ENCODE measurements around the gene ZGPAT.

Gene ZGPAT

DNA sequence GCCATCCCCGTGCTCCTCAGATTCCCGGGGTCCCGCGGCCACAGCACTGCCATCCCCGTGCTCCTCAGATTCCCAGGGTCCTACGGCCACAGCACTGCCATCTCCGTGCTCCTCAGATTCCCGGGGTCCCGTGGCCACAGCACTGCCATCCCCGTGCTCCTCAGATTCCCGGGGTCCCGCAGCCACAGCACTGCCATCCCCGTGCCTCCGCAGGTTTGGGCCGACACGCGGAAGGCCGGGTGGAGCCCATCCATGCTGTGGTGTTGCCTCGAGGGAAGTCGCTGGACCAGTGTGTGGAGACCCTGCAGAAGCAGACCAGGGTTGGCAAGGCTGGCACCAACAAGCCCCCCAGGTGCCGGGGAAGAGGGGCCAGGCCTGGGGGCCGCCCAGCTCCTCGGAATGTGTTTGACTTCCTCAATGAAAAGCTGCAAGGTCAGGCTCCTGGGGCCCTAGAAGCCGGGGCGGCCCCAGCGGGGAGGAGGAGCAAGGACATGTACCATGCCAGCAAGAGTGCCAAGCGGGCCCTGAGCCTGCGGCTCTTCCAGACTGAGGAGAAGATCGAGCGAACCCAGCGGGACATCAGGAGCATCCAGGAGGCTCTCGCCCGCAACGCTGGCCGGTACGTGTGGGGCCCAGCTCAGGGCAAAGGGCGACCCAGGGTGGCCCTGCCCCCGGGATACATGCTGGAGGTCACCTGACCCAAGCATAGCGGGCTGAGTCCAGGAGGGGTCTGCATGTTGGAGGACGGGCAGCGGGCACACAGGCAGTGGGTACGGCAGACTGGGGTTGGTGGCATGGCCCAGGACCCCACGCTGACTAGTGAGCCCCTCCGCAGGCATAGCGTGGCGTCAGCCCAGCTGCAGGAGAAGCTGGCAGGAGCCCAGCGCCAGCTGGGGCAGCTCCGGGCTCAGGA, 27.4 kb downstream of the ZGPAT start:
- no peak for DNase-seq

DNA sequence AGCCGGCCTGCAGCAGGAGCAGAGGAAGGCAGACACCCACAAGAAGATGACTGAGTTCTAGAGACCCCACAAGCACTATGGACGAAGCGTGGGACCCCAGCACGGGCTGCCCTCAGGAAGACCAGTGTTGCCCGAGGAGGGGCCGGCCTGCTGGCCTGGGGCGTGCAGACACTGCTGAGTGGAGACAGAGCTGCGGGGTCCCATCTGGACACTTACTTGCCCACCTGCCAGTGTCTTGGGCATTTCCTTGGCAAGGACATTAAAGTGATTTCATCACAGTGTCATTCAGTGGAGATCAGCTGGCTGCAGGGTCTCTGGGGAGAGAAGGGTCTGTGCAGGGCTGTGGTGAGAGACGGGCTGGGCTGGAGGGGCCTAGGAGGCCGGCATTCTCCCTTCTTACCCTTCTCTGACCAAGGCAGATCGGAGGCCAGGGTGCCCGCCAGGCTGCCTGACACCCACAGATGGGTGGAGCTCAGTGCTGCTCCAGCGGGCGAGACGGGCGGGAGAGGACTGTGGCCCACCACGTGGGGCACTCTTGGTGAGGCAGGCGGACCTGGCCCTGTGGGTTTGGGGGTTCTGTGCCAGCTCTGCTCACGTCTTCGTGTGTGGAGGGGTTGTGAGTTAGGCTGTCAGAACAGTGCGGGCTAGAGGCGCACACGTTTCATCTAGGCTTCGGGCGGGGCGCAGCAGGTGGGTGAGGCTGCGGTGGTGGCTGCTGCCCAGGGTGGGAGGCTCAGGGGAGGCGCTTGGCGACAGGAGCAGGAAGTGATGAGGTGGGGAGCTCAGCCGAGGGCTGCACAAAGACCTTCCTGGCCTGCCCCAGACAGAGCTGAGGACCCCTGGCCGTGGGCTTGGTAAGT, 28.2 kb downstream of the ZGPAT start, which contains the start of gene LIME1:
TSS of gene LIME1 (plus strand) at position 806 of the 860 bp plus-strand sequence. CDS start 886 bp downstream, outside the sequence.
- DNase-seq = peak; percentile 60

DNA sequence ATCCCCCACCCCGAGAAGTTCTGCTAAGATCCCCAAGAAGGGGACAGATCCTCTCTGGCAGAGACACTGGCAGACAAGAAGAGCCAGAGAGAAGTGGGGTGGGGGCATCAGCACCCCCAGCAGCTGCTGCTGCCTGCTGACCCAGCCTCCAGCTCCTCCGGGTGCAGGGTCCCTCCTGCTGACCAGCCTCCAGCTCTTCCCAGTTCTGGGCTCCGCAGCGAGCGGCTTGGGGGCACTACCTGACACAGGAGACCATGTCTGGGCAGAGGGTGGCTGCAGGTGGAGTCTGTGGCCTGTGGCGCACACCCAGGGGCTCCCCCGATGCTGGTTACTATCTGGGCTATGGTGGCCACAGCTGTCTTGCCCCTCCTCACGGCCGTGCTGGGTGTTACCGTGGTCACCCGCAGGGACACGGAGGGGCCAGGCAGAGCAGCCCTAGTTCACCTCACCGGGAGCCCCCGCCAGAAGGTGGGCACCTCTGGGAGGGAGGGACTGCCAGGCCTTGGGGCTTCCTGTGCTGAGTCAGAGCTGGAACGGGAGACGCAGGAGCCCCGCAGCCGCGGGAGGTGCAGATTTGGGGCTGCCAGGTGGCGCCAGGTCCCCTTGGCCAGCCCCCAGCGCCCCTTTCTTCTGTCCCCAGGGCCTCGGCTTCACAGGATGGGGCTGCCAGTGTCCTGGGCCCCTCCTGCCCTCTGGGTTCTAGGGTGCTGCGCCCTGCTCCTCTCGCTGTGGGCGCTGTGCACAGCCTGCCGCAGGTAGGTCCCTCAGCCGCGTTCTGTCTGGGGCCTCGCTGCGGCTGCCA, 29.3 kb downstream of the ZGPAT start:
- peak; percentile 48 for DNase-seq

DNA sequence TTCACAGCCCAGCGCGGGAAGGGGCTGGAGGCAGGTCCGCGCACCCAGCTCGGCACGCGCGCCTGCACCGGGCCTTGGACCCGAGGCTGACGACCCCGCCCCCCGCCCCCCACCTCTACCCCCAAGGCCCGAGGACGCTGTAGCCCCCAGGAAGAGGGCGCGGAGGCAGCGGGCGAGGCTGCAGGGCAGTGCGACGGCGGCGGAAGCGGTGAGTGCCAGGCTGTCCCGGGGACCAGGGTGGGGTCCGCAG, 29.8 kb downstream of the ZGPAT start:
- DNase-seq = no peak

DNA sequence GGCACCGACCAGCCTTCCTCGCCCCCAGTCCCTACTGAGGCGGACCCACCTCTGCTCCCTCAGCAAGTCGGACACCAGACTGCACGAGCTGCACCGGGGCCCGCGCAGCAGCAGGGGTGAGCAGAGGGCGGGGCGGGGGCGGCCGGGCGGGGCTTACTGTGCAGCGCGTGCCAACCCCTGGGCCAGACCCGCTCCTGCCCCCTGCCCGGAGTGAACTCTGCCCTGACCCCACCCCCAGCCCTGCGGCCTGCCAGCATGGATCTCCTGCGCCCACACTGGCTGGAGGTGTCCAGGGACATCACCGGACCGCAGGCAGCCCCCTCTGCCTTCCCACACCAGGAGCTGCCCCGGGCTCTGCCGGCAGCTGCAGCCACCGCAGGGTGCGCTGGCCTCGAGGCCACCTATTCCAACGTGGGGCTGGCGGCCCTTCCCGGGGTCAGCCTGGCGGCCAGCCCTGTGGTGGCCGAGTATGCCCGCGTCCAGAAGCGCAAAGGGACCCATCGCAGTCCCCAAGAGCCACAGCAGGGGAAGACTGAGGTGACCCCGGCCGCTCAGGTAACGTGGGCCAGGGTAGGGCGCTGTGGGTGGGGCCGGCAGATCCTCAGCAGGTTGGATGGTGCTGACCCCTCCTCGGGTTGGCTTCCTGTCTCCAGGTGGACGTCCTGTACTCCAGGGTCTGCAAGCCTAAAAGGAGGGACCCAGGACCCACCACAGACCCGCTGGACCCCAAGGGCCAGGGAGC, 30.3 kb downstream of the ZGPAT start:
- DNase-seq = peak; percentile 18

DNA sequence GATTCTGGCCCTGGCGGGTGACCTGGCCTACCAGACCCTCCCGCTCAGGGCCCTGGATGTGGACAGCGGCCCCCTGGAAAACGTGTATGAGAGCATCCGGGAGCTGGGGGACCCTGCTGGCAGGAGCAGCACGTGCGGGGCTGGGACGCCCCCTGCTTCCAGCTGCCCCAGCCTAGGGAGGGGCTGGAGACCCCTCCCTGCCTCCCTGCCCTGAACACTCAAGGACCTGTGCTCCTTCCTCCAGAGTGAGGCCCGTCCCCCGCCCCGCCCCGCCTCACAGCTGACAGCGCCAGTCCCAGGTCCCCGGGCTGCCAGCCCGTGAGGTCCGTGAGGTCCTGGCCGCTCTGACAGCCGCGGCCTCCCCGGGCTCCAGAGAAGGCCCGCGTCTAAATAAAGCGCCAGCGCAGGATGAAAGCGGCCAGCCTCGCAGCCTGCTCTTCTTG, 30.9 kb downstream of the ZGPAT start:
- DNase-seq = peak; percentile 35

DNA sequence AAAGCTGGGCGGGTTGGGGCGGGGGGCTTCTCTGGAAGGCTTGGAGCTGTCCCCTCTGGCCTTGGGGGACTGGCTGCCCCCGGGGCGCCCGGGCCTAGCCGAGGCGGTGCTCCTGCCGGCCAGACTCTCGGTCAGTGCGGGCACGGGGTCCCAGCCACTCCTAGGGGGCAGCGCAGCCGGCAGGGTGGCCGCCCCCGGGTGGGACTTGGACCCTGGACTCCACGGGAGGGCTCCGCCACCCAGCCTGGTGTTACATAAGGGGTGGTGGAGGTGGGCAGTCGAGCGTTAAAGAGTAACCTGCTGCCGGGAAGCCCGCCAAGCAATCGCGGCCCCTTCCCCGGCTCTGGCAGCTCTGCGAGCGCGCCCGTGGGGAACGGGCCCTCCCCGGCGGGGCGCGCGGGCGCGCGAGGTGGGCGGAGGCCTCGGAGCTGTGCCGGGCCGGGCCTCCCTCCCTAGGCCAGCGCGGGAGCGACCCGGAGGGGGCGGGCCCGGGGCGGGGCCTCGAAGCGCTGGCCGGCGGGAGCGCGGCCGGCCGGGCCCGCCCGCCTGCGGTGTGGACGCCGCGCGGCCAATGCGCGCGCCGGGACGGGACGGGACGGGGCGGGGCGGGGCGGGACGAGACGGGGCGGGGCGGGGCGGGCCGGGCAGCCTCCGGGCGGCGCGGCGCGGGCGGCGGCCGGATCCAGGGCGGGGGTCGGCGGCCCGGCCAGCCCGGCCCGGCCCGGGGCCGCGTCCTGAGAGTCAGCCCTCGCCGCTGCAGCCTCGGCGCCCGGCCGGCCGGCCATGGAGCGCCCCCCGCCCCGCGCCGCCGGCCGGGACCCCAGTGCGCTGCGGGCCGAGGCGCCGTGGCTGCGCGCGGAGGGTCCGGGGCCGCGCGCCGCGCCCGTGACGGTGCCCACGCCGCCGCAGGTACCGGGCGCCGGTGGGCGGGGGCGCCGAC, 31.6 kb downstream of the ZGPAT start, which contains the start of gene SLC2A4RG:
TSS of gene SLC2A4RG (plus strand) at position 647 of the 940 bp plus-strand sequence. CDS start at position 784, 137 bp downstream.
- peak; percentile 51 for DNase-seq

DNA sequence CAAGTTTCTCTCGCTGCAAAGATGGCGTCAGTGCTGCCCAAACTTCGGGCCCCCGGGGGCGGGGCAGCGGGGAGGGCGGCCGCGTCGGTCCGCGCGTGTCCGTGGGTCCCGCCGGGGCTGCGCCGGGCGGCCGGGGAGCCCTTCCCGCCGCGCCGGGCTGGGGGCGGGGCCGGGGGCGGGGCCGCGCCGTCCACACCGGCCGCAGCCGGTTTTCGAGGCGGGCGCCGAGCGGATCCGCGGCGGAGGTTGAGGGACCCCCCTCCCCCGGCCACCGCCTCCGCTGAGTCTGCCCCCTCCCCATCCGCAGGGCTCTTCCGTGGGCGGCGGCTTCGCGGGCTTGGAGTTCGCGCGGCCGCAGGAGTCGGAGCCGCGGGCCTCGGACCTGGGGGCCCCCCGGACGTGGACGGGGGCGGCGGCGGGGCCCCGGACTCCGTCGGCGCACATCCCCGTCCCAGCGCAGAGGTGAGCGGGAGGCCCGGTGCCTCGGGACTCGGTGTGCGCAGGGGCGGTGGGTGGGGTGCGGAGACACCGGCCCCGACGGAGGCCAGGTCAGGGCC, 32.3 kb downstream of the ZGPAT start:
- DNase-seq = peak; percentile 39

DNA sequence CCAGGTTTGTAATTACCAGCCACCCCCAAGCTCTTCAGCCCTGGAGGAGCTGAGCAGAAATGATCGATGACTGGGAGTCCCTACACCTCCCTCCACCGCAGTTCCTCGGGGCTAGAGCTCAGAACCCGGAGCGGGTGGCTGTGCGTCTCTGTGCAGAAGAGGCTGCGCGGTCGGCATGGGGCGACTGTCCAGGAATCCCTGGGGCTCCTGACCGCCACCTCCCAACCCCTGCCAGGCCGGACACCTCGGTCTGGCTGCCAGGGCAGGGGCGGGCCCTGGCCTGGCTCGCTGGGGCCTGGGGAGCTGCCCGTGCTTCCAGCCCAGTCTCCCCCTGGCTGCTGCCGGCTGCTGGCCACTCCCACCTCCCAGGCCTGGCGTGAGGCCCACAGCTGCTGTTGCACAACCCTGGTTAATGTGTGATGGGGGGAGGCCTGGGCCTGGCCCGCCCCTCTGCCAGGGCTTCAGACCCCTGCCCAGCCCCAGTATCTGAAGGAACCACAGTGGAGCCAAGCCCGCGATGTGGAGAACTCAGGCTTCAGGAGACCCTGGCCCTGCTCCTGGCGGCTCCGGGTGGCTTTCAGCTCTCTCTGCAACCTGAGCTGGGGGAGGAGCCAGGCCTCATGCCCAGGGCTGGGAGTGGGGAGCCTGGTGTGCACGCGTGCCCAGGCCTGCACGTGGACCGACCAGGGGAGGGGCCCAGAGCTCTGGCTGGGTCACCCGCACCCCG, 33.0 kb downstream of the ZGPAT start:
- peak; percentile 27 for DNase-seq

DNA sequence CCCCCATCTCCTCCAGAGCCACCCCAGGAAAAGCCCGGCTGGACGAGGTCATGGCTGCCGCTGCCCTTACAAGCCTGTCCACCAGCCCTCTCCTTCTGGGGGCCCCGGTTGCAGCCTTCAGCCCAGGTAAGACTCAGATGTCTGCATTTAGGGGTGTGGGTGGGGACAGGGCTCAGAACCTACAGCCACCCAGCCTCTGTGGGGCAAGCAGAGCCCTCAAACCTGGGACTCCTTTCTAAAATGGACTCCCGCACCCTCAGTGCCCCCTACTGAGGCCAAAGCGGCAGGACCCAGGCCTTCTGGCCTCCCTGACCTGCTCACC, 33.5 kb downstream of the ZGPAT start:
- no peak for DNase-seq

DNA sequence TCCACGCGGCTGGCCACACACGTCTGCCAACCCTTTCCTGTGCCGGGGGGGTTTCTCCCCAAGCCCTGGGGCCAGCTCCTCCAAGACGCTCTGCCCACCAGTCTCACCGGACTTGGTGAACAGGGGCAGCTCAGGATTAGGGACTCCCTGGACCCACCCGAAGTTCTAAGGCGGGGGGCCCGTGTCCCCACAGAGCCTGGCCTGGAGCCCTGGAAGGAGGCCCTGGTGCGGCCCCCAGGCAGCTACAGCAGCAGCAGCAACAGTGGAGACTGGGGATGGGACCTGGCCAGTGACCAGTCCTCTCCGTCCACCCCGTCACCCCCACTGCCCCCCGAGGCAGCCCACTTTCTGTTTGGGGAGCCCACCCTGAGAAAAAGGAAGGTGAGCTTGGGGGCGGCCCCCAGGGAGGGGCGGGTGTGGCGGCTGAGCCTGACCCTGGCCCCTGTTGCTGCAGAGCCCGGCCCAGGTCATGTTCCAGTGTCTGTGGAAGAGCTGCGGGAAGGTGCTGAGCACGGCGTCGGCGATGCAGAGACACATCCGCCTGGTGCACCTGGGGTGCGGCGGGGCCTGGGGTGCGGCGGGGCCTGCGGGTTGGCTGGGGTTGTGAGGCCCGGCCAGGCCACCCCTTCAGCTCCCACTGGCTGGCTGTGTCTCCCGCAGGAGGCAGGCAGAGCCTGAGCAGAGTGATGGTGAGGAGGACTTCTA, 34.0 kb downstream of the ZGPAT start:
- no peak for DNase-seq

DNA sequence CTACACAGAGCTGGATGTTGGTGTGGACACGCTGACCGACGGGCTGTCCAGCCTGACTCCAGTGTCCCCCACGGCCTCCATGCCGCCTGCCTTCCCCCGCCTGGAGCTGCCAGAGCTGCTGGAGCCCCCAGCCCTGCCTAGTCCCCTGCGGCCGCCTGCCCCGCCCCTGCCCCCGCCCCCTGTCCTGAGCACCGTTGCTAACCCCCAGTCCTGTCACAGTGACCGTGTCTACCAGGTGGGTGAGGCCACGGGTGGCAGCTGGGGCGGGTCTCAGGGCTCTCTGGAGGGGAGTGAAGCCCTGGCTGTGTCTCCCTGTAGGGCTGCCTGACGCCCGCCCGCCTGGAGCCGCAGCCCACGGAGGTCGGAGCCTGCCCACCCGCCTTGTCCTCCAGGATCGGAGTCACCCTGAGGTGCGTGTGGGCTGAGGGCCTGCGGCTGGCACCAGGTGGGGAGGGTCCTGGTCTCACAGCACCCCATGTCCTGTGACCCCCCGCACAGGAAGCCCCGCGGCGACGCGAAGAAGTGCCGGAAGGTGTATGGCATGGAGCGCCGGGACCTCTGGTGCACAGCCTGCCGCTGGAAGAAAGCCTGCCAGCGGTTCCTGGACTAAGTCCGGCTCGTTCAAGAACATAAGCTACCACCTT, 34.7 kb downstream of the ZGPAT start:
- DNase-seq = no peak

DNA sequence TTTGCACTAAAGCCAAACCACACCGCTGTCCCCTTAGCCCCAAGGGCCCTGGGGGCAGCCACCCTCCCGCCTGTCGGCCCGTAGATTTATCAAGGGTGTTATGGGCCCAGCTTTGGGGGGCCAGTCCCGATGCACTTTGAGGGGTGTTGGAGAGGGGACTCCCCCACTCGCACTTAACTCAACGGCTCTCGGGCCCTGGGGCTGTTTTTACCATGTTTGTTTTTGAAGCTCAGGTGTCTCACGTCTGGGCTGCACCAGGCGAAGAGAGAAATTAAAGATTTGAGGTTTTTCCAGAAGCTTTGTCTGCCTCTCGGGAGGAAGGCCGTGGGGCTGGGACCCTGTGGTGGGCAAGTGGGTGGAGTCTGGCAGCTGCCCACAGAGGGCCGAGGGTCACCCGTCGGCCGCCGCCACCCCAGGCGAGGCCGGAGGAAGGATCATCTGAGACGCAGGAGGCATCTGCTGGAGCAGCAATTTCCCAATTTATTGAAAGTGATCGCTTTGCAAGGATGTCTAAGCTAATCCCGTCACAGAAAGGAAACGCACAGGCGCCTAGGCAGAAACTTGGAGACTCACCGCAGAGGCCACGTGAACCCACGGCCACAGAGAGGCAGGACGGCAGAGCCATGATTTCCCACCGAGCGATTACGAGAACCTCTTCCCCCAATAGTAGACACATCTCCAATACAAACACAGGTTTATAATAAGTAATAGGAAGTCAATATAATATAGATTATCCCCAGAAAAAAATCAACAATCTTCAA, 35.6 kb downstream of the ZGPAT start:
- no peak for DNase-seq

DNA sequence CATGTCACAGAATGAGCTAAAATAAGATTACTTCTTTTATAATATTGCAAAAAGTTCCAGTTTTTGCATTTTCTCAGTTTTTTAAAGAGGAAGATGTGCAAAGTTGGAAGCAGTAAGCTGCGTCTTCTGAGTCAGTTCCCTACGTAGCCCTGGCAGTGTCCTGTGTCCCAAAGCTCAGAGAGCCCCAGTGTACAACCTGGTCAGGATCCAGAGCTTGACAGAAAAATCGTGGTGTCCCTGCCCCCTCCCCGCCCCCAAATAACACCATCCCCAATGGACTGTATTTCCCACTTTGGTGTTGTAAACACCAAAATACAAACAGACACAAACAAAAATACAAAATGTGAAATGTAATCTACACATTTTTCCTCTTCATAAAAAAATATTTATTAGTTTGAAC, 36.3 kb downstream of the ZGPAT start:
- DNase-seq = no peak

DNA sequence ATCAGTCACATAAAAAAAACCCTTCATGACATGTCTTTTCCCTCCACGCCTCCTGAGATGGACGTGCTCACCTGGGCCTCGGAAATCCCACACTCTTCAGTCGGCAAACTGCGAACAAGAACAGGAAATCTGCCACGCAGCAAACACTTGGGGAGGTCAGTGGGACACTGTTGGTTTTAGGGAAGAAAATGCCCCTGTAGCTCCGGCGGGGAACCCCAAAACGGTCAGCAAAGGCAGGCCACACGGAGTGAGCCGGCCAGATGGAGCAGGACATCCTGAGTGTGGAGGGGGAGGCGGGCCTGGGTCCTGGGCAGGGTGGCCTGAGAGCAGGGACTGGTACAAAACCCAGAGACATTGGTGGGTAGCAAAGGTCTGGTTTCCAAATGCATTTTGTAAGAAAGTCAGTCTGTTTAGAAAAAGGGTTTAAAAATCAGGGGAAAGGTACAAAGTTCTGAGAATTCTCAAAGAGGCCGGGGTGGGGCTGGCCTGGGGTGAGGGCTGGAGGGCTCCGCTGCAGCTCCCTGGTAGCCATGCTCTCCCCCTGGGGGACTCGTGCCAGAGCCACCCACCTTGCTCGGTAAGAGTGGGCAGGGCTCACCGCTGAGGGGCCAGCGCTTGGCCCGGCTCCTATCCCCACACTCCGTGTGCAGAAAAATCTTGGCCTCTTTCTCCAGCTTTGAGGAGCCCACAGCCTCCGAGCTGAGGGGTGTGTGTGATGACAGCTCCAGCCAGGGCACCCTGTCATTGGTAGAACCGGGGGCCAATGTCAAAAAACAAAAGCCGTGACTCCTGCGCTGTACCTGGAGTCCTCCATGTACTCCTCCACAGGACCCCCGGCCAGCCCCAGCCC, 37.0 kb downstream of the ZGPAT start:
- DNase-seq = no peak

DNA sequence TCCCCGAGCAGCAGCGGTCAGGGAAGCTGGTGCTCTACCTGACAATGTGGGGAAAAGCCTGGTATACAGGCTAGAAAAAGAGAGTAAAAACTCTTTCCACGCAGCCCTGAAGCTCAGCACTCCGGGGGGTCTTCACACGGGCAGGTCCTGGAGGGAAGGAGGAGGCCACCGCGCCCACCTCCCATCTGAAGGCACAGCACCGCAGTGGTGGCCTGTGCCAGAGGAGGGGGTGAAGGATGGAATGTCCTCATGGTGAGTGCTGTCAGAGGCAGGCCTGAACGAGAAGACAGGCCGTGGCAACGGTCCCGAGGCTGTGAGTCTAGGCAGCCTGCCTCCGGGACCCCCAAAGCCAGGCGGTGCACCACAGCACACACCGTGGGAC, 37.6 kb downstream of the ZGPAT start:
- no peak for DNase-seq

Data from effector CD8-positive, alpha-beta T cell (primary cell).